Ishikawa (cell line): ENCODE measurements around the gene HLA-E.

Experiments used
- EP300 ChIP-seq: IDR thresholded peaks from 2 replicates; pipeline ENCODE4 v1.6.1; 2012; ENCODE audit warnings: borderline replicate concordance
- RAD21 ChIP-seq: IDR thresholded peaks from 2 replicates; pipeline ENCODE4 v1.6.1; 2012; ENCODE audit warnings: low read depth
- YY1 ChIP-seq: IDR thresholded peaks from 2 replicates; pipeline ENCODE4 v1.6.1; 2012; ENCODE audit warnings: low read depth
- TF ChIP-seq, protein P1 (sequence below): IDR thresholded peaks from 2 replicates; pipeline ENCODE4 v1.6.1; 2012

DNA sequence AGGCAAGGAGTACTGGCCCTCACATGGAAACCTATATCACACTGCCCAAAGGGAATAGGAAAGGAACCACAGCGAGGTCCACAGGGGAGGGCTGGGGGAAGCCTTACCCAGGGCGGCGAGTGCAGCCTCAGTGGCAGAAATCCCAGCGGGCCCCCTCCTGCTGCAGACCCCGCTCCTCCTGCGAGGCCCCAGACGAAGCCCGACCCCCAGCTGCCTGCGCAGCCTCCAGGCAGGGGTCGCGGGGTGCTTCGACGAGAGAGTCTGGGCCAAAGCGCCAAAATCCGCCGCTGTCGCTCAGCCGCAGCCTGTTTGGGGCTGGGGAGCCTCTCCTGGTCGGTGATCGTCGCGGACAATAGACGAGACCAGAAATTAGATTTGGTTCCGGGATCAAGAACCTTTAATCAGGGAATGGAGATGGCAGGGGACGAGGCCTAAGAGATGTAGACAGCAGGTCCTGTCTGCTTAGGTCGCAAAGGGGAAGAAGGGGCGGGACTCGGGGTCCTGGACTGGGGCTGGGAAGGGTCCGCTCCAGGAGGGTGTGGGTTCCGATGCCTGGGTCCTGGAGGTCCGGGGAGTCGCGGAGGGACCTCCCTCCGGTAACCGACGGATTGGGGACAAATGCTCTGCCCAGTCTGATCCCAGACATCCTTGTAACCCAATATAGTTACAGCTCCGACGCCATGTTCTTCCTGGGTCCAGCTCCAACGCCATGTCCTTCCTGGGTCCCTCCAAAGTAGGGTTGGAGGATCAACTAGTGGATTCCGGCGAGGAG is 36.4 kb upstream of the HLA-E start:
- TF ChIP-seq YY1 = no peak
- TF ChIP-seq, protein P1, sequence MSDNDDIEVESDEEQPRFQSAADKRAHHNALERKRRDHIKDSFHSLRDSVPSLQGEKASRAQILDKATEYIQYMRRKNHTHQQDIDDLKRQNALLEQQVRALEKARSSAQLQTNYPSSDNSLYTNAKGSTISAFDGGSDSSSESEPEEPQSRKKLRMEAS = no peak
- no peak for TF ChIP-seq RAD21
- no peak for TF ChIP-seq EP300
